Neural cell (in vitro differentiated cells): ENCODE measurements around the gene PPM1G.

Experiments used
- MXI1 ChIP-seq: fragments of 450-650 bp; conservative IDR thresholded peaks from 2 replicates; pipeline ENCODE4 v1.6.1; 2014; ENCODE audit warnings: antibody characterized with exemption, mild to moderate bottlenecking; ENCODE audit not compliant: poor library complexity, severe bottlenecking
- TAF1 ChIP-seq: IDR thresholded peaks from 2 replicates; pipeline ENCODE4 v1.6.1; 2012; ENCODE audit warnings: low read depth
- TF ChIP-seq, protein P1 (sequence below): fragments of 450-650 bp; IDR thresholded peaks from 2 replicates; pipeline ENCODE4 v1.5.1; 2014; ENCODE audit warnings: antibody characterized with exemption, mild to moderate bottlenecking, moderate library complexity; ENCODE audit not compliant: poor library complexity, severe bottlenecking

DNA sequence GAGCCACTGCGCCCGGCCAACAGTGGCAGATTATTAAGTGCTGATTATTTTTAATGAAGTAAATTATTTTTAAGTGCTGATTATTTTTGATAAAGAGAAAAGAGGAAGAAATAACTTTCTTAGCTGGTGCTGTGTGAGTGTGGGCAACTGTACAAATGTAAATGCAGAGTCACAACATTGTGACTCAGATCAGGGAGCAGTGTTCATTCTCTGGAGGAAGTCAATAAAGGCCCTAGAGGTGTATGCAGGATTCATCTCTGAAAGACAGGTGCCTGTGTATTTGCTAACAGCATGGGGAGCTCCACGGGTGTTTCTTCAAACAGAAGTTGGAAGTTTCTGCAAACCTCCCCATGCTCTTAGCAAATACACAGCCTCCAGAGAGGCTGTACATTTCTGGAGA, 39.0 kb upstream of the PPM1G start:
- TF ChIP-seq, protein P1, sequence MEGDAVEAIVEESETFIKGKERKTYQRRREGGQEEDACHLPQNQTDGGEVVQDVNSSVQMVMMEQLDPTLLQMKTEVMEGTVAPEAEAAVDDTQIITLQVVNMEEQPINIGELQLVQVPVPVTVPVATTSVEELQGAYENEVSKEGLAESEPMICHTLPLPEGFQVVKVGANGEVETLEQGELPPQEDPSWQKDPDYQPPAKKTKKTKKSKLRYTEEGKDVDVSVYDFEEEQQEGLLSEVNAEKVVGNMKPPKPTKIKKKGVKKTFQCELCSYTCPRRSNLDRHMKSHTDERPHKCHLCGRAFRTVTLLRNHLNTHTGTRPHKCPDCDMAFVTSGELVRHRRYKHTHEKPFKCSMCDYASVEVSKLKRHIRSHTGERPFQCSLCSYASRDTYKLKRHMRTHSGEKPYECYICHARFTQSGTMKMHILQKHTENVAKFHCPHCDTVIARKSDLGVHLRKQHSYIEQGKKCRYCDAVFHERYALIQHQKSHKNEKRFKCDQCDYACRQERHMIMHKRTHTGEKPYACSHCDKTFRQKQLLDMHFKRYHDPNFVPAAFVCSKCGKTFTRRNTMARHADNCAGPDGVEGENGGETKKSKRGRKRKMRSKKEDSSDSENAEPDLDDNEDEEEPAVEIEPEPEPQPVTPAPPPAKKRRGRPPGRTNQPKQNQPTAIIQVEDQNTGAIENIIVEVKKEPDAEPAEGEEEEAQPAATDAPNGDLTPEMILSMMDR = no peak
- TF ChIP-seq MXI1 = no peak
- TF ChIP-seq TAF1 = no peak
